HG02759 (cell line): ENCODE results near the gene MARS1.

Source experiments
- ATAC-seq: cut with Tn5 transposase; IDR thresholded peaks from one replicate; pipeline ENCODE4 v1.9.1; 2021; ENCODE audit warnings: mild to moderate bottlenecking, moderate library complexity; ENCODE audit not compliant: unreplicated experiment

Gene MARS1

GRCh38 chr12:57526477-57527126 is 38.7 kb downstream of the MARS1 start:
- no peak for ATAC-seq

DNA sequence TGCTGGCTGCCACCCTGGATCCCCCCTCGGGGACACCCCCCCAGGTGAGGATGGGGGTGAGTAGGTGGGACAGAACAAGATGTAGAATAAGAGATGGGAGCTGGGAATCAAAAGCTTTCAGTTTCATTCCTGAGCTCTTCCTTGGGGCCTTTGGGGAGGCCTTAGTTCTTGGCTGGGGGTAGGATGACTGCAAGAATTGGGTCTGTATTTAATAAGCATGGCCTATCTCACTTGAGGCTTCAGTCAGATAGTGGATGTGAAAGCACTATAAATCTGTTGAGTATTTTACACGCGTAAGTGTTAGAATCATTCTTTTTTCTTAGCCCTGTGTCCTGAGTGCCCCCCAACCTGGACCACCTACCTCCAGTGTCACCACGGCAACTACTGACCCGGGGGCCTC is 39.3 kb downstream of the MARS1 start:
- ATAC-seq, result no peak

- ATAC-seq, result no peak
Measured at GRCh38 chr12:57528176-57528575, 40.3 kb downstream of the MARS1 start.

- ATAC-seq, result no peak
Measured at GRCh38 chr12:57528831-57529555, 41.1 kb downstream of the MARS1 start.

DNA sequence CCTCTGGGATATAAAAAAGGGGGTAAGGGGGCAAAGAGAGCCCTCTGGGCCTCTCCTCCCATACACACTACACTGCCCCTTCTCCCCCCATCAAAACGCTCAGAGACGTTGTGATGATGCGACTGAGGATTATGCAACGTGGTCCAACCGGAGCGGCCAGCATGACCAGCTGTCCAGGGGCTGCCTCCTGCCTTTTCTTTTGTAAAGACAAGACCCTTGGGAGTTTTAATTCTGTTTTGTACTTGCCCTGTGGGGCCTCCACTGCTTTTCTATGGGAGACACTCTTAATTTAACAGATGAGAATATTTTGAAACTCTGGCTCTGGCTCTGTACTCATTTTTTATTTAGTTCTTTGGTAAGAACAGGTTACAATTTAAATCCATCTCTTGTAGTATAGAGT is 42.0 kb downstream of the MARS1 start:
- ATAC-seq, result no peak

- ATAC-seq, result no peak
Measured at GRCh38 chr12:57530396-57531142, 42.7 kb downstream of the MARS1 start.

- no peak for ATAC-seq
Measured at GRCh38 chr12:57531836-57532235, 44.0 kb downstream of the MARS1 start.

- no peak for ATAC-seq
Measured at GRCh38 chr12:57533108-57533507, 45.2 kb downstream of the MARS1 start.

DNA sequence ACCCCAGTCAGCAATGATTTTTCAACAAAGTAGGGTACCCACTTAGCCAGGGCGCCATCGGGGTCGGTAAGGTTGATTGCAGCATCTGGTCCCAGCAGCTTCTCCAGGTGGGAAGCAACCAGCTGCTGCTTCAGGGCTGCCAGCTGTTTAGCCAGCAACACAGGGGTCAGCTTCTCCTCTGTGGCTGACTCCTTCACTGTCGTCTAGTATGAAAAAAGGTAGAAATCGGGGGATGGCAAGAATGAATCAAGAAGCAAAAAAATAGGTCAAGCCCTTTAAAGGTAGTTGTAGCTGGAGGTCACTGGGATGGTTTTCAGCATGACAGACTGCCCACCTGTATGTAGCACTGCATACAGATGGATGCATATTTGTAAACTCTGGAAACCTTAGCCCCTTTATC is 46.4 kb downstream of the MARS1 start:
- no peak for ATAC-seq

DNA sequence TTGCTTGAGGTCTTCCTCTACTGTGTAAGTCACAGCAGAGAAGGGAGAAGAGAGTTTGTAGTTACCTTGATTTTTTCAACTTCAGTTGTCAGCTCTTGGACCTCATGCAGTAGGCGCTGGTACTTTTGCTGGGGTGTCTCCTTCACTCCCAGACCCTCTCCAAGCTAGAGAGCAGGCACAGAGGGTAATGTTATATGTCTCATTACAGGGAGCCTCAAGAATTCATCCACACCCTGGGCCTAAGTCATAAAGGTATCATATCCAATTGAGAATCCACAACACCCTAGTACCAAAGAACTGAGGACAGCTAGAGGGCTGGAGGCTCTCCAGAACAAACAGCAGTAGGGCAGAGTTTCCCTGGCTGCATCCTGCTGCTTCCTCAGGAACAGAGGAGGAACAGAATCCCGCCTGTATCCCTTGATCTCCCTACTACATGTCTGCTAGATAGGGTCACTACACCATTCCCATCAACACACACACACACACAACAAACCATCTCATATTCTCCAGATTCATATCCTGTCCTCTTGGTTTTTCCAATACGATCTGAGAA is 47.2 kb downstream of the MARS1 start:
- ATAC-seq, result no peak

DNA sequence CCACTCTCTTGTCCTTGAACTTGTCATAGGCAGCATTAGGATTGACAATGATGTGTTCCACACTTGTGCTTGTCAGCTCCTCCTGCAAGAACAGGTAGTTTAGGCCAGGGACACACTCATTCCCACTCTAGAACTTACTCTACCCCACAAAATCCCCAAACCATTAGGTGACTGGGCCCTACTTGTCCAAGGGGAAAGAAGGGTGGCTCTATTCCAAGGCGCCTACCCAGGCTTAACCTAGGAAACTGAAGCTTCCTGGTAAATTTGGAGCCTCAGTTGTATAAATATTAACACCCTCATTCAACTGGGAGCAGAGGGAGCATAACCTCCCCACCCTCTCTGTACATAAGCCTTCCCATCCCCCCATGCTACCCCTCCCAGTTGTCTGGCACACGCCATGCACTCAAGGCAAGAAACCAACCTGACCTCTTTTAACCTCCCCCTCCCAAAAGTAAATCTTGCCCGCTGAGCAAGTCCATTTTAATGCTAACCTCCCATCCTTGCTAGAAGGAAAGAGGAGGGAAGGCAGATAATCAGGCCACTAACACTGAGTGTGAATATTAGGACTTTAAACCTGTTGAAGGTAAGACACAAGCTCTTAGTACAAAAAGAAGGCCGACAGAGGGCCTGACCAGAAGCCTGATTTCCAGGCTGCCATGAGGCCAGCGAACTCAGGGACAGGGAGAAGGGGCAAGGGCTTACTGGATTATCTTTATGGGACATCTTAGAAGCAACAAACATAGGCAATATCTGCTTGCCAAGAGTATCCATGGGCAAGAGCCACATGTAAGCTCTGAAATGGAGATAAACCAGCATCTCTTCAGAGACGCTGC is 48.1 kb downstream of the MARS1 start:
- no peak for ATAC-seq

DNA sequence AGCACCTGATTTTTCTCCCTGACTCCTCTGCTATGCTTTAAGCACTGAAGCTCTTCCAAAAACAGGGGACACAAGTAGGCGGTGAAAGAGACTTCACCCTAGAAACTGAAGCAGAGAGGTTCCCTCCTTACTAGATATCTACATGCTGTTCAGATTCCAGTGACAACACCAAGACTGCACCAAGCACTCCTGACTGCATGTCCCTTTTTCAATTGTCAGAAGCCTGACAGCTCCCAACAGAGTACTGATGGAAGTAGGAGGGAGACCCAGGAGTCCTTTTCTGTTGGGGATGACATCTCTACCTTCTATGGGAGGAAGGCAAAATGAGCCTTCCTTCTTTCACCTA is 48.7 kb downstream of the MARS1 start:
- no peak for ATAC-seq

DNA sequence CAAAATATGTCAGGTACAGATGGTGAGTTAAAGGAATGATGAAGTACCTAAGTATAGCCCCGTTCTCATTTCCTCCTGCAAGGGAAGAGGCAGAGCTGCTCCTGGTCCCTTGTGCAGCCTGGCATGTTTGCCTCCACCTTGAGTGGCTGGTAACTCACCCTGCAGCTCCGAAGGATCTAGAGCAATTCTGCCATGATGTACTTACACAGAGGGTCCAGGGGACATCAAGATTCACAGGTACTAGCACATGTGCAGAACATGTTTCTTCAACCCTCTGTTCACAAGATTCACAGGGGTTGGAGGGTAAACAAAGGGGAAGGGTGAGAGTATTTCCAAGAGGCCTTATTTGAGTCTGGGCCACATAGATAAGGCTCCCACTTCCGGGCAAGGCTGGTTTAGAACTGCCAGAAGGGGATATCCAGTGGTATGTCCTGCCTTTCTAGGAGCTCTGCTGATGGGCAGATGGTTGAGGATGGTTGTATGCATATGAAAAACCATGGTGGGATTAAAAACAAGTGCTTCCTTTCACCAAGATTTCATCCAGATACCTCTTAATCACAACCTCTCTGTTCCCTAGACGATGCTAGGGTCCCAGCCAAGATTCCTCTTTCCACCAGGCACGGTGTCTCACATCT is 51.4 kb downstream of the MARS1 start:
- no peak for ATAC-seq

DNA sequence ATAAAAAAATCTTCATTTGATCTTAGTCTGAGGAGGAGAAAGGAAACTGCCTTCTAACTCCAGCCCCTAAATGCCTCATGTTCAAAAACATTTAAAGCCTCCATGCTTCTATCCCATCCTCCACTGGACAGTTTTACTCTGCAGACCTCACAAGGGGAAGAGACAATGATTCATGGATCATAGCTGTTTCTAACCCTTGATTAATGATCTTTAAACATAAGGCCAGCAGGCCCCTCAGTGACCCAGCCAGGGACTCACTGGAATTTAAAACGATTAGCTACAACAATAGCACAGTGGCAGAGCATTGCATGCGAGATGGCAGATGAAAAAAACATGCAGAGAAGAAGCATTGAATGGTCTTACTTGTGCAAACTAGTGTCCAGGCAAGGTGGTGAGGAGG is 53.1 kb downstream of the MARS1 start:
- no peak for ATAC-seq

DNA sequence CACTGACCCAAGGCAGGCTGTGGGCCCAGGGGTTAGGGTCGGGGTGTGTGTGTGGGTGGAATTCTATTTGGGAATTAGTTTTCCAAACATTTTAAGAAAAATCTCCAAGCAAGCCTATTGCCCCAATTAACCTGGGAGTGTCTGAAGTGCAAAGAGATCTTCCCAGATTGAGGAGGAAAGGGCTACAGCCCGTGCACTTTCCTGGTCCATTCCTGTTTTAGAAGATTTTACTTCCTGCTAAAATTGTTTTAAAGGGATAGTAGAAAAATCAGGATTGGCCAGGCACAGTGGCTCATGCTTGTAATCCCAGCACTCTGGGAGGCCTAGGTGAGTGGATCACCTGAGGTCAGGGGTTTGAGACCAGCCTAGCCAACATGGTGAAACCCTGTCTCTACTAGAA is 53.8 kb downstream of the MARS1 start:
- ATAC-seq, result no peak

DNA sequence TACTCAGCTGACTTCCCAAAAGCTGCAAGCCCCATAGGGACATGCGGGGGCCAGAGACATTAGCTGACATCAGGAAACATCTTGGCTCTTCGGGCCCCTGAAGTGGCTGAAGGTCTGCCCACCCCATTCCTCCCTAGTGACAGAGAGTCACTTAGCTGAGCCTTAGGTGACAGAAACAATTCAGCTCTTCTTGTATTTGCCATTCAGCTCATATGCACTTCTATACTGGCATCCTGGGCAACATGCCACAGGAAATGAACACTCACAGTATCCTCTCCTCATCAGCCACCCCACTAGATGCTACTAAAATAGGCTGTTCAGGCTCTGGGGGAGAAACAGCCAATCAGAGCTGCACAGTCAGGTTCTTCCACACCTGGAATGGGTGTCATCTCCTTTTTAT is 55.7 kb downstream of the MARS1 start:
- no peak for ATAC-seq

DNA sequence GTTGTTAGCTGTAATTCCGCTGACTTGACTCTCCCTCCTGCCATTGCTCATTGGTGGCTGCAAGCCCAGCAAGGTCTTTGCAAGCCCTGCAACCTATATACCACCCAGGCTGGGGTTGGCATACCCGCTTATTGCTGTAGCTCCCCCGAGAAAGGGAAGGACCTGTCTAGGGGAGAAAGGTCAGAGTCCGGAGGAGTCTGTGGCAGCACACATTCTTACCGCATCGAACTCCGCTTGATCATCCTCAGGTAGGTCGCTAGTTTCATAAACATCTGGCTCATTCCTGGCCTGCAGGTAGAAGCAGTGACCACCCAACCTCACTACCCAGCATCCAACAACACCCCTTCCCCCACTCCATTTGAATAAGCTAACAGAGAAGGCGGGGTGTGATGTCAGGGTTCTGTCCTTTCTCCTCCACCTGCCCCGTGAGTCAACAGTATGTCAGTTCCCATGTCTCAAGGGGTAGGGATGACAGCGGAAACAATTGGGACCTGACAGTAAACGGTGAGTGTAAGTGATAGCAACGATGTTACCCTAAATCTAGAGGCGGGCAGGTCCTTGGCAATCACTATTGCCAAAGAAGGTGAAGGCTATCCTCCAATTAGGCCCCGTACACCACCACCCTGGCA is 58.1 kb downstream of the MARS1 start:
- no peak for ATAC-seq

DNA sequence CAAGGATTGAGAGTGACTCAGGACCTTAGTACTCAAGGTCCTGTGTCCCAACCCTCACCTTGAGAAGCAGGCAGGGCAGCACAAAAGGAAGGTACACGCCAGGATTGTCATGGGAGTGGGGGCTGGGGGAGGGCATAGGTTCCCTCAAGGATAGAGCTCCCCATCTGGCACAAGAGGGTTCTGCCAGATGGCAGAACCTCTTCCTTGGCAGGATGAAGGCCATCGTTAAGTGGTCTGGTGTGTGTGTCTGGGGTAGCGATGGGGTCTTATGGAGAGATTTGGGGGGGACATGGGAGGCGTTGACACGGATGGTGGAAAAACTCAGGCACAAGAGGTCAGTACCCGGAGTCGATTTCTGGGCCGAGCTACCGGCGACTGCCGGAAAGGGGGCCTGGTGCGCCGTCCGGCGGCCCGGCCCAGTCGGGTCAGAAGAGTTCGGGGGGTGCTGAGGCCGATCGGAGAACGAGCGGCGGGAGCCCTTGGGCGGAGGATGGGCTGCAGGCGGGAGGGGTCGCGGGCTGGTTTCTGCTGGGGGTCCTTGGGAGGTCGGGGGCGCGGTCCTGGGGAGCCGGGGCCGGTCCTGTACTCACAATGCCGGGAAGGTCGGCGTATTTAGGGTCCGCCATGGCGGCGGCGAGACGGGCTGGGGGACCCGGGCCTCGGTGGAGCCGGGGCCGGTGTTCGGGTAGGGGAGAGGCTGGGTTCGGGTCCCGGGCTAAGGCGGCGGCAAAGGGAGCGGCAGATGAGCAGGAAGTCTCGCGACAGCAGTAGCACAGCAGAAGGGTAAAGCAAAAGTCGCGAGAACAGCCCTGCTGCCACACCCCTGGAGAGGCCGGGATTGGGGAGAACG is 58.8 kb downstream of the MARS1 start, which contains the start of gene DCTN2:
Gene DCTN2 (minus strand): TSS at position 755 of the 850 bp plus-strand sequence. CDS start 129 bp downstream, at position 626.
- peak; percentile 98 for ATAC-seq
